GM20431 (cell line): ENCODE data around the gene PAK2.

Experiments
- in situ Hi-C: fragments of 300-500 bp; cut with MseI, MboI; formaldehyde crosslinking; loops from one replicate; pipeline ENCODE4 v1.15.0; 2020; ENCODE audit warnings: low sequenced_read_pairs; ENCODE audit not compliant: unreplicated experiment

The PAK2 gene

GRCh38 chr3:196777836-196778235 lies 38.2 kb downstream of the PAK2 start:
- in situ Hi-C loops, result no loop called here

GRCh38 chr3:196778755-196779154 lies 39.1 kb downstream of the PAK2 start:
- in situ Hi-C loops, result no loop called here

- in situ Hi-C loops, result no loop called here
Measured at GRCh38 chr3:196782511-196782910, 42.9 kb downstream of the PAK2 start.

GRCh38 chr3:196788528-196788927 lies 48.9 kb downstream of the PAK2 start:
- in situ Hi-C loops, result no loop called here

- in situ Hi-C loops, result no loop called here
Measured at GRCh38 chr3:196789885-196790359, 50.3 kb downstream of the PAK2 start.

GRCh38 chr3:196790636-196791035 lies 51.0 kb downstream of the PAK2 start:
- in situ Hi-C loops, result no loop called here

GRCh38 chr3:196792771-196793170 lies 53.1 kb downstream of the PAK2 start:
- in situ Hi-C loops, result no loop called here

- in situ Hi-C loops, result no loop called here
Measured at GRCh38 chr3:196793246-196793645, 53.6 kb downstream of the PAK2 start.

- in situ Hi-C loops, result no loop called here
Measured at GRCh38 chr3:196794467-196794866, 54.8 kb downstream of the PAK2 start.

GRCh38 chr3:196796317-196796716 lies 56.7 kb downstream of the PAK2 start:
- in situ Hi-C loops, result no loop called here

GRCh38 chr3:196800742-196801434 lies 61.2 kb downstream of the PAK2 start:
- in situ Hi-C loops, result no loop called here

GRCh38 chr3:196803891-196804468 lies 64.3 kb downstream of the PAK2 start:
- in situ Hi-C loops, result no loop called here

- in situ Hi-C loops, result no loop called here
Measured at GRCh38 chr3:196804773-196805172, 65.1 kb downstream of the PAK2 start.

- in situ Hi-C loops, result no loop called here
Measured at GRCh38 chr3:196810963-196811581, 71.4 kb downstream of the PAK2 start.

GRCh38 chr3:196812853-196813252 lies 73.2 kb downstream of the PAK2 start:
- in situ Hi-C loops, result no loop called here

- in situ Hi-C loops, result no loop called here
Measured at GRCh38 chr3:196813903-196814302, 74.2 kb downstream of the PAK2 start.

- in situ Hi-C loops, result no loop called here
Measured at GRCh38 chr3:196821806-196822355, 82.2 kb downstream of the PAK2 start.

GRCh38 chr3:196829651-196830050 lies 90.0 kb downstream of the PAK2 start:
- in situ Hi-C loops, result loop anchor here (10.0 to 25.0 kb wide), 2 partner anchors 145 to 358 kb away; no protein-coding TSS in a partner anchor

GRCh38 chr3:196835086-196835485 lies 95.4 kb downstream of the PAK2 start:
- in situ Hi-C loops, result loop anchor here (10.0 to 25.0 kb wide), 2 partner anchors 140 to 352 kb away; no protein-coding TSS in a partner anchor

- in situ Hi-C loops, result loop anchor here (10.0 to 25.0 kb wide), 2 partner anchors 138 to 351 kb away; no protein-coding TSS in a partner anchor
Measured at GRCh38 chr3:196836626-196837025, 97.0 kb downstream of the PAK2 start.
